HEK293T (cell line): Measurements from ENCODE around the gene CBX3.
"Not testable (repeated sequence)": the region's sequence is repeated elsewhere in the genome, so short reads cannot be mapped to it uniquely, and the experiment has no call there.

Source experiments
- CTCF ChIA-PET: fragments of 350-600 bp; formaldehyde crosslinking; extraction: SDS; loops from one replicate; lab custom pipeline; 2021; ENCODE audit warnings: antibody characterized with exemption, inconsistent platforms; lab: Yijun Ruan, JAX
- POLR2A ChIA-PET: fragments of 350-600 bp; formaldehyde crosslinking; extraction: SDS; loops from one replicate; lab custom pipeline; 2020; ENCODE audit warnings: antibody characterized with exemption, inconsistent platforms; lab: Yijun Ruan, JAX
- DNase-seq: peaks from one replicate; pipeline ENCODE4 v3.0.0; 2012; ENCODE audit warnings: mixed read lengths; ENCODE audit errors: extremely low spot score
- ARNT ChIP-seq: fragments of 450-650 bp; IDR thresholded peaks from 2 replicates; pipeline ENCODE4 v1.6.1; 2017; ENCODE audit warnings: mild to moderate bottlenecking
- BHLHE40 ChIP-seq: fragments of 450-650 bp; IDR thresholded peaks from 2 replicates; pipeline ENCODE4 v1.6.1; 2016; ENCODE audit warnings: mild to moderate bottlenecking, moderate library complexity, borderline replicate concordance
- CTBP1 ChIP-seq: fragments of 450-650 bp; IDR thresholded peaks from 2 replicates; pipeline ENCODE4 v1.6.1; 2016; ENCODE audit warnings: borderline replicate concordance
- ELF4 ChIP-seq: fragments of 450-650 bp; IDR thresholded peaks from 2 replicates; pipeline ENCODE4 v1.6.1; 2017; ENCODE audit warnings: antibody characterized with exemption
- FOXA1 ChIP-seq: fragments of 450-650 bp; IDR thresholded peaks from 2 replicates; pipeline ENCODE4 v1.6.1; 2016; ENCODE audit warnings: mild to moderate bottlenecking
- FOXK2 ChIP-seq: fragments of 450-650 bp; IDR thresholded peaks from 2 replicates; pipeline ENCODE4 v1.6.1; 2016; ENCODE audit warnings: mild to moderate bottlenecking
- FOXM1 ChIP-seq: fragments of 450-650 bp; IDR thresholded peaks from 2 replicates; pipeline ENCODE4 v1.6.1; 2017; ENCODE audit warnings: mild to moderate bottlenecking, borderline replicate concordance
- HDGF ChIP-seq: fragments of 450-650 bp; IDR thresholded peaks from 2 replicates; pipeline ENCODE4 v1.6.1; 2017; ENCODE audit warnings: antibody characterized with exemption, borderline replicate concordance
- L3MBTL2 ChIP-seq: fragments of 450-650 bp; conservative IDR thresholded peaks from 2 replicates; pipeline ENCODE4 v1.6.1; 2016; ENCODE audit warnings: mild to moderate bottlenecking
- LEF1 ChIP-seq: fragments of 450-650 bp; IDR thresholded peaks from 2 replicates; pipeline ENCODE4 v1.6.1; 2017; ENCODE audit warnings: mild to moderate bottlenecking, borderline replicate concordance
- NFRKB ChIP-seq: fragments of 450-650 bp; IDR thresholded peaks from 2 replicates; pipeline ENCODE4 v1.6.1; 2016; ENCODE audit warnings: mild to moderate bottlenecking, moderate library complexity
- SP1 ChIP-seq: fragments of 450-650 bp; IDR thresholded peaks from 2 replicates; pipeline ENCODE4 v1.6.1; 2017
- SUZ12 ChIP-seq: fragments of 450-650 bp; IDR thresholded peaks from 2 replicates; pipeline ENCODE4 v1.6.1; 2016; ENCODE audit warnings: mild to moderate bottlenecking
- TARDBP ChIP-seq: fragments of 450-650 bp; IDR thresholded peaks from 2 replicates; pipeline ENCODE4 v1.6.1; 2016
- ZNF384 ChIP-seq: fragments of 450-650 bp; IDR thresholded peaks from 2 replicates; pipeline ENCODE4 v1.6.1; 2016
- TF ChIP-seq, protein P1 (sequence below): fragments of 450-650 bp; IDR thresholded peaks from 2 replicates; pipeline ENCODE4 v1.6.1; 2016

CBX3 gene

DNA sequence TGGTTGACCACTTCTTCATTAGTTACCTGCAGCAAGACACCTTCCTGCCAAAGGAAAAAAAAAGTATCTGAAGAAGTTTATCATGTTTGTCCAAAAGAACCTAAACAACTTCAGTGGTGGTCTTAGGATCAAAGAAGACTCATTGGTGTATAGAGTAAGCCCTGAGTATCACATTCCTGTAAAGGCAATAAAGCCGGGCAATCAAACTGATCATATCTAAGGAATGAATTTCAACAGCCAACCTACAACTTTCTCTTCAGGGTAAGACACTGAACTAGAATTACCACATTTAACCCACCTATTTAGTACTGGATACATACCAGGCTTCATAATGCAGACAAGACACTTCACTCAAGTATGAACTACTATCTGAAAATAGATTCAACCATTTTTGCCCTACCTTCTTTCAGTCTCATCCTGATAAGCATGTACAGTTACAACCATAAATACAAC is 11.1 kb upstream of the CBX3 start:
- CTCF ChIA-PET, result no interaction called here
- TF ChIP-seq ZNF384 (no peak), NFRKB (no peak), FOXM1 (no peak), ARNT (no peak), ELF4 (no peak), BHLHE40 (no peak), L3MBTL2 (no peak), FOXK2 (no peak), SUZ12 (no peak), HDGF (no peak), TARDBP (no peak), SP1 (no peak), CTBP1 (no peak), FOXA1 (no peak), LEF1 (no peak)
- TF ChIP-seq, protein P1, sequence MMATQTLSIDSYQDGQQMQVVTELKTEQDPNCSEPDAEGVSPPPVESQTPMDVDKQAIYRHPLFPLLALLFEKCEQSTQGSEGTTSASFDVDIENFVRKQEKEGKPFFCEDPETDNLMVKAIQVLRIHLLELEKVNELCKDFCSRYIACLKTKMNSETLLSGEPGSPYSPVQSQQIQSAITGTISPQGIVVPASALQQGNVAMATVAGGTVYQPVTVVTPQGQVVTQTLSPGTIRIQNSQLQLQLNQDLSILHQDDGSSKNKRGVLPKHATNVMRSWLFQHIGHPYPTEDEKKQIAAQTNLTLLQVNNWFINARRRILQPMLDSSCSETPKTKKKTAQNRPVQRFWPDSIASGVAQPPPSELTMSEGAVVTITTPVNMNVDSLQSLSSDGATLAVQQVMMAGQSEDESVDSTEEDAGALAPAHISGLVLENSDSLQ, result no peak
- POLR2A ChIA-PET, result interaction anchor here (3.2 to 3.4 kb wide), 2 partner anchors 9 to 11 kb away, joined by 31 to 46 read pairs; partner anchors contain the start of genes CBX3 and HNRNPA2B1
- no peak for DNase-seq

DNA sequence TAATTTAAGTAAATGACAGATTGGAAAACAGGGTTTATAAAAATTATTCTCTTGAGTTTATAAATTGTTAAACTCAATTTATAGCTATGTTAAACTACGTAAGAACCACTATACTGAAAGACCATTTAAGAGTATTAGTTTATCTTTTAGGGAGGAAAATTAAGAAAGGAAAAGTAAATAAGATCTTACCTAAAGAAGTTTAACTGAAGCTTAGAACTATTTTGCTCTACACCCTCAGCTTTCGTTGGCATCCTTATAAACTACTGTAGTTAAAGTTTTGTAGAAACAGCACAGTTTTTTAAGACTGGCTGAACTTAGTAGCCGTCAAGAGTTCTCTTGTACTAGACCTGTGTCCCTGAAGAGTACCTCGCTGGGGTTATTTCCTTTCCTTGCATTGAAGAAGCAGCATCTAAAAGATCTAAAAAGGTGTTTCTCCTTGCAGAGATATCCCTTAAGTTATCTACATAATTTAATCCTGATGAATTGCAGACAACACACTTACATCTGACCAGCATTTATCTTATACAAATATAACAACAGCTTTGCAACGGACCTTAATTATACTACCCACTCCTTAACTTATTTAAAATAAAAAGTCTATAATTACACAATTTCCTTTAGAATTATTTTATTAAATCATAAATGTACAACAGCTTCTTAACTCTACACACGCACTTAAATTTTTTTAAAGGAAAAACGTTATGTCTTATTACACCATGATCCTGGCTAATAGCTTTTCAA is 10.1 kb upstream of the CBX3 start:
- ChIA-PET CTCF (interaction anchor here (1.0 kb wide), 1 partner anchor 101 kb away, joined by 3 read pairs; no protein-coding TSS in a partner anchor), POLR2A (interaction anchor here (1.0 to 3.2 kb wide), 3 partner anchors 10 to 970 kb away, joined by 4 to 31 read pairs (median 4); partner anchors contain the start of genes CBX3, HNRNPA2B1 and NFE2L3)
- no peak for DNase-seq
- TF ChIP-seq L3MBTL2 (no peak), SP1 (no peak), FOXM1 (no peak), FOXK2 (no peak)
- TF ChIP-seq, protein P1, result no peak

DNA sequence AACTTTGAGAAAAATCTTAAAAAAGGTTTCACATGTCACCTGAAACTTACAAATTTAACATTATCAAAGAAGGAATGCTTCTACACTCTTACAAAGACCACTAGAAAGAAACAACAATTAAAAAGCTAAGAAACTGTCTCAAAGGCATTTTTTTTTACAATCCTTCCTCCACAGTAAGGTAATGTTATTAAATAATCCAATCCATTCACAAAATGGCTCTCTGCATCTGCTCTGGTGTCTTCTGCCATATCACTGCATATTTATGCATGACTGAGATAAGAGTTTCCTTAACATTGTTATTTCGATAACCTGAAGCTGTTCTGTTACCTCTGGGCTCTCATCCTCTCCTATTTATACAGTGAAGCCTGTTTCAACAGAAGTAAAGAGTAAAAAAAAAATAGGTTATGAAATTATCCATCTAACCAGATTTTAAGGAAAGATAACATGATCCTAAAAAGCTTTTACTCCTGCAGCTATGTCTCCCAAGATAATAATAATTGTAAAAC is 9.5 kb upstream of the CBX3 start:
- POLR2A ChIA-PET, result interaction anchor here (0.6 to 3.2 kb wide), 8 partner anchors 9 to 1070 kb away, joined by 3 to 31 read pairs (median 4); partner anchors contain the start of genes CBX3, HNRNPA2B1 and NFE2L3
- CTCF ChIA-PET, result interaction anchor here (0.7 to 1.0 kb wide), 3 partner anchors 101 to 481 kb away, joined by 3 to 5 read pairs (median 4); no protein-coding TSS in a partner anchor
- no peak for DNase-seq
- TF ChIP-seq L3MBTL2, result no peak
- no peak for TF ChIP-seq NFRKB
- no peak for TF ChIP-seq BHLHE40
- TF ChIP-seq SP1, result no peak
- no peak for TF ChIP-seq CTBP1
- TF ChIP-seq HDGF, result no peak
- TF ChIP-seq TARDBP, result no peak
- TF ChIP-seq ARNT, result no peak
- TF ChIP-seq ZNF384, result no peak
- TF ChIP-seq FOXA1, result no peak
- TF ChIP-seq SUZ12, result no peak
- no peak for TF ChIP-seq FOXM1
- TF ChIP-seq FOXK2, result no peak
- TF ChIP-seq LEF1, result no peak
- no peak for TF ChIP-seq ELF4
- TF ChIP-seq, protein P1, result no peak

DNA sequence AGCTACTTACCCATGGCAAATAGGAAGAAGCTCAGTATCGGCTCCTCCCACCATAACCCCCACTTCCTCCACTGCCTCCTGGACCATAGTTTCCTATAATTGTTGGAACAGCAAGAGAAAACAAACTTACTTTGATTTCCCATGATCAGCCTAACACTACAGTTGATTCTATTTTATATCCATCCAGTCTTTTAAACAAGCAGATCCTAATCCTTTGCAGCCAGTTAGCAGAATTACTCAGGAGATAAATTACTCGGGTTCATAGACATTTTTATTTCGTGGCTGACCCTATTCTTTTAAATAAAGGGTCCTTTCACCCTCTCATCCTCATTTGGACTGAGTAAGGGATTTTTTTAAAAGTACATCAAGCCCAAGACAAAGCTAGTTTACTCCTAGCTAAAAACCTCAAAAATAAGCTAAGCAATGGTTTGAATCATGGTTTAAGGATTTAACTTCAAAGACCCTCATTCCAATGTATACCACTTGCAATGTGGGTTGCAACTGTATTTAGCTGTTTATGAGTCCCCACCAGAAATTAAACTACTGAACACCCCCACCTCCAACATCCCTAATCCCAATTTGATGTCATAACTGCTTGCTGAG is 9.0 kb upstream of the CBX3 start:
- 0 out of 2 replicates have a peak, but pooled peaks have one; percentile 13 for TF ChIP-seq ELF4
- peak; percentile 41 for TF ChIP-seq BHLHE40
- no peak for TF ChIP-seq FOXA1
- TF ChIP-seq NFRKB, result peak; percentile 19; the same call in 1 of the 2 replicates
- POLR2A ChIA-PET, result interaction anchor here (0.6 to 3.2 kb wide), 8 partner anchors 9 to 1071 kb away, joined by 3 to 31 read pairs (median 4); partner anchors contain the start of genes CBX3, HNRNPA2B1 and NFE2L3
- CTCF ChIA-PET, result interaction anchor here (0.7 to 1.0 kb wide), 3 partner anchors 102 to 481 kb away, joined by 3 to 5 read pairs (median 4); no protein-coding TSS in a partner anchor
- no peak for DNase-seq

DNA sequence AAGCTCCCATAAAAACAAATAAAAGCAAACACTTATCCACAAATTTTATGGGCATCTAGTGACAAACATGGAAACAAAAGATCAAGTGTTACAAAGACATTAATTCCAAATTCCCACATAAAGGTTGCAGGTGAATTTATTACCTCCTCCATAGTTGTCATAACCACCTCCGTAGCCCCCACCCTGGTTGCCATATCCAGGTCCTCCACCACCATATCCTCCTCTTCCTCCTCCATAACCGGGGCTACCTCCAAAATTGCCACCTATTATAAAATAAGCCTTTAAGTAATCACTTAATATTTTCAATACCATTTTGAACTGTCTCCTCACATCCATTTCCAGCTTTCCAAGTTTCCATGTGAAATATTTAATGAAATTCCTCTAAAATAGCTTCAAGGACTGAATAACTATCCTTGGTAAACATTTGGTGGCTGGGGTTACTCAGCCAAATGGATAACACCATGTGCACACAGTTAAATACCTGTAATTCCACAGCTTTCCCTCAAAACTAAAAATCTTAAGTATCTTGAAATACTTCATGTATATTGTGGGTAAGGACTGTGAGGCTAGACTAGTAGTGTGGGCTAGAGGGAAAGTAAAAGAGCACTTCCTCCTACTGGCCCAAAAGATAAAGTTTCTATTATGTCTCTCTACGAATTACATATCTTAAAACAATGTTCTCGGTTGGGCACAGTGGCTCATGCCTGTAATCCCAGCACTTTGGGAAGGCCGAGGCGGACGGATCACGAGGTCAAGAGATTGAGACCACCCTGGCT is 7.9 kb upstream of the CBX3 start:
- POLR2A ChIA-PET, result interaction anchor here (0.9 to 3.2 kb wide), 6 partner anchors 8 to 986 kb away, joined by 3 to 31 read pairs (median 4); partner anchors contain the start of genes CBX3 and HNRNPA2B1
- no peak for DNase-seq
- CTCF ChIA-PET, result no interaction called here
- TF ChIP-seq ARNT (no peak), ELF4 (0 out of 2 replicates have a peak, but pooled peaks have one; percentile 4)

DNA sequence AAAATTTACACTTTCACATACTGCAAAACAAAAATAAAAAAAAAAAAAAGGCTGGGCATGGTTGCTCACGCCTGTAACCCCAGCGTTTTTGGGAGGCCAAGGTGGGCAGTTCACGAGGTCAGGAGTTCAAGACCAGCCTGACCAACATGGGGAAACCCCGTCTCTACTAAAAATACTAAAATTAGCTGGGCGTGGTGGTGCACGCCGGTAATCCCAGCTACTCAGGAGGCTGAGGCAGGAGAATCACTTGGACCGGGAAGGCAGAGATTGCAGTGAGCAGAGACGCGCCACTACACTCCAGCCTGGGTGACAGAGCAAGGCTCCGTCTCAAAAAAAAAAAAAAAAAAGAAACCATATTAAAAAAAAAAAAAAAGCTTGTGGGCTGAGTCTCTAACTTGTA is 6.8 kb upstream of the CBX3 start:
- DNase-seq, CTCF ChIA-PET: not testable (repeated sequence)
- POLR2A ChIA-PET, result interaction anchor here (0.9 to 2.6 kb wide), 4 partner anchors 10 to 977 kb away, joined by 3 to 19 read pairs (median 4); no protein-coding TSS in a partner anchor
